HepG2 (cell line): Measurements from ENCODE around the gene FNBP1L. TPM values are rescaled to one million over a fixed set of nuclear protein-coding genes. Genes with fewer than 3 reads are reported as not detected.

ENCODE experiments used
- CHCHD3 ChIP-seq: sonication (generic); formaldehyde crosslinking; IDR thresholded peaks from 2 replicates; pipeline ENCODE4 v1.8.0; 2022; ENCODE audit warnings: mild to moderate bottlenecking, missing genetic modification reagents, moderate library complexity
- EEA1 ChIP-seq: sonication (generic); formaldehyde crosslinking; IDR thresholded peaks from 2 replicates; pipeline ENCODE4 v1.5.1; 2020; ENCODE audit warnings: mild to moderate bottlenecking, missing genetic modification reagents, borderline replicate concordance
- ETV5 ChIP-seq: IDR thresholded peaks from 2 replicates; pipeline ENCODE4 v1.6.1; 2018; ENCODE audit warnings: missing biosample characterization, missing genetic modification reagents, inconsistent platforms, borderline replicate concordance
- GATAD1 ChIP-seq: IDR thresholded peaks from 2 replicates; pipeline ENCODE4 v1.6.1; 2016; ENCODE audit warnings: missing genetic modification reagents, missing compliant biosample characterization
- GFI1 ChIP-seq: sonication (generic); formaldehyde crosslinking; IDR thresholded peaks from 2 replicates; pipeline ENCODE4 v1.5.0; 2020; ENCODE audit warnings: missing genetic modification reagents, mild to moderate bottlenecking, borderline replicate concordance
- KLF12 ChIP-seq: sonication (generic); formaldehyde crosslinking; IDR thresholded peaks from 2 replicates; pipeline ENCODE4 v1.4.0; 2020; ENCODE audit warnings: missing genetic modification reagents, borderline replicate concordance
- MAZ ChIP-seq, 2 experiments: sonication (generic) in 1 of 2; formaldehyde crosslinking in 1 of 2; IDR thresholded peaks; 2 replicates each; pipeline versions ENCODE4 v1.5.0 to v1.6.1; 2012 to 2020; ENCODE audit warnings: low read depth in 2 of 2, mild to moderate bottlenecking in 2 of 2, borderline replicate concordance in 1 of 2, improper control_type of control experiment in 1 of 2, low read length in 1 of 2, missing genetic modification reagents in 1 of 2, moderate library complexity in 1 of 2
- MED8 ChIP-seq: sonication (generic); formaldehyde crosslinking; IDR thresholded peaks from 2 replicates; pipeline ENCODE4 v1.8.1; 2023; ENCODE audit warnings: mild to moderate bottlenecking, missing genetic modification reagents; ENCODE audit not compliant: insufficient replicate concordance
- MEIS2 ChIP-seq: sonication (generic); formaldehyde crosslinking; IDR thresholded peaks from 2 replicates; pipeline ENCODE4 v1.9.0; 2021; ENCODE audit warnings: mild to moderate bottlenecking, missing genetic modification reagents
- PHF21A ChIP-seq: sonication (generic); formaldehyde crosslinking; IDR thresholded peaks from 2 replicates; pipeline ENCODE4 v1.5.0; 2020; ENCODE audit warnings: mild to moderate bottlenecking, missing genetic modification reagents
- RBFOX2 ChIP-seq: fragments of 200-400 bp; formaldehyde crosslinking; IDR thresholded peaks from 2 replicates; pipeline ENCODE4 v1.6.1; 2017; ENCODE audit warnings: low read depth, mild to moderate bottlenecking, low read length
- SP140L ChIP-seq: sonication (generic); formaldehyde crosslinking; IDR thresholded peaks from 2 replicates; pipeline ENCODE4 v1.4.0; 2020; ENCODE audit warnings: missing genetic modification reagents, borderline replicate concordance
- SRF ChIP-seq: IDR thresholded peaks from 2 replicates; pipeline ENCODE4 v1.6.1; 2011; ENCODE audit warnings: mild to moderate bottlenecking, low read depth, low read length, moderate library complexity
- XRCC5 ChIP-seq: fragments of 200-400 bp; formaldehyde crosslinking; optimal IDR thresholded peaks from 2 replicates; pipeline ENCODE3; 2017; ENCODE audit warnings: mild to moderate bottlenecking, low read length
- ZFP36 ChIP-seq: fragments of 150-350 bp; IDR thresholded peaks from 2 replicates; pipeline ENCODE4 v1.6.1; 2018; ENCODE audit warnings: borderline replicate concordance, low read length, low read depth; ENCODE audit not compliant: partially characterized antibody
- ZFP36L2 ChIP-seq: sonication (generic); formaldehyde crosslinking; IDR thresholded peaks from 2 replicates; pipeline ENCODE4 v1.4.0; 2020; ENCODE audit warnings: missing genetic modification reagents
- ZNF329 ChIP-seq: sonication (generic); formaldehyde crosslinking; IDR thresholded peaks from 2 replicates; pipeline ENCODE4 v1.9.0; 2021; ENCODE audit warnings: low read depth, mild to moderate bottlenecking, missing genetic modification reagents
- ZNF557 ChIP-seq: sonication (generic); formaldehyde crosslinking; IDR thresholded peaks from 2 replicates; pipeline ENCODE4 v1.4.0; 2020; ENCODE audit warnings: missing genetic modification reagents
- ZNF563 ChIP-seq: sonication (generic); formaldehyde crosslinking; IDR thresholded peaks from 2 replicates; pipeline ENCODE4 v1.8.0; 2022; ENCODE audit warnings: mild to moderate bottlenecking, moderate library complexity, missing genetic modification reagents
- ZNF709 ChIP-seq: sonication (generic); formaldehyde crosslinking; IDR thresholded peaks from 2 replicates; pipeline ENCODE4 v1.5.0; 2020; ENCODE audit warnings: mild to moderate bottlenecking, missing genetic modification reagents
- ZSCAN12 ChIP-seq: sonication (generic); formaldehyde crosslinking; IDR thresholded peaks from 2 replicates; pipeline ENCODE4 v1.9.0; 2021; ENCODE audit warnings: mild to moderate bottlenecking, missing genetic modification reagents
- polyA plus RNA-seq, 8 experiments: library from polyadenylated mRNA; depleted of rRNA in 3 of 8; stranded (reverse) in 7 of 8; unstranded in 1 of 8; fragments of >200 nt; fragmentation: Illumina TruSeq in 4 of 8; extraction: Trizol in 4 of 8; gene quantifications; 2 replicates each; pipeline versions ENCODE4 v1.2.1 to v1.2.3, GENCODE V29; 2011 to 2016; ENCODE audit warnings: low read depth in 4 of 8, missing spikeins in 1 of 8, mixed read lengths in 1 of 8; ENCODE audit not compliant: insufficient read depth in 1 of 8
- total RNA-seq, 5 experiments: library from RNA; depleted of rRNA; stranded (reverse); fragments of >200 nt; fragmentation: Illumina TruSeq; extraction: Trizol; gene quantifications; 2 replicates each; pipeline ENCODE4 v1.2.3, GENCODE V29; 2016; ENCODE audit warnings: low read depth in 1 of 5
- TF ChIP-seq, protein P1 (sequence below): sonication (generic); formaldehyde crosslinking; IDR thresholded peaks from 2 replicates; pipeline ENCODE4 v1.4.0; 2020; ENCODE audit warnings: mild to moderate bottlenecking, missing genetic modification reagents
- TF ChIP-seq, protein P2 (sequence below): sonication (generic); formaldehyde crosslinking; IDR thresholded peaks from 2 replicates; pipeline ENCODE4 v1.5.0; 2020; ENCODE audit warnings: missing genetic modification reagents
- TF ChIP-seq, protein P3 (sequence below): sonication (generic); formaldehyde crosslinking; IDR thresholded peaks from 2 replicates; pipeline ENCODE4 v1.4.0; 2020; ENCODE audit warnings: missing genetic modification reagents
- TF ChIP-seq, protein P4 (sequence below): sonication (generic); formaldehyde crosslinking; IDR thresholded peaks from 2 replicates; pipeline ENCODE4 v1.8.1; 2023; ENCODE audit warnings: missing genetic modification reagents, inconsistent platforms, borderline replicate concordance

Gene FNBP1L
- total and polyA plus RNA-seq, 2 of the 13 experiments (the other 11 are each of a cell fraction or from before 2014, with no cell fraction given): 24.1 to 27.1 TPM

DNA sequence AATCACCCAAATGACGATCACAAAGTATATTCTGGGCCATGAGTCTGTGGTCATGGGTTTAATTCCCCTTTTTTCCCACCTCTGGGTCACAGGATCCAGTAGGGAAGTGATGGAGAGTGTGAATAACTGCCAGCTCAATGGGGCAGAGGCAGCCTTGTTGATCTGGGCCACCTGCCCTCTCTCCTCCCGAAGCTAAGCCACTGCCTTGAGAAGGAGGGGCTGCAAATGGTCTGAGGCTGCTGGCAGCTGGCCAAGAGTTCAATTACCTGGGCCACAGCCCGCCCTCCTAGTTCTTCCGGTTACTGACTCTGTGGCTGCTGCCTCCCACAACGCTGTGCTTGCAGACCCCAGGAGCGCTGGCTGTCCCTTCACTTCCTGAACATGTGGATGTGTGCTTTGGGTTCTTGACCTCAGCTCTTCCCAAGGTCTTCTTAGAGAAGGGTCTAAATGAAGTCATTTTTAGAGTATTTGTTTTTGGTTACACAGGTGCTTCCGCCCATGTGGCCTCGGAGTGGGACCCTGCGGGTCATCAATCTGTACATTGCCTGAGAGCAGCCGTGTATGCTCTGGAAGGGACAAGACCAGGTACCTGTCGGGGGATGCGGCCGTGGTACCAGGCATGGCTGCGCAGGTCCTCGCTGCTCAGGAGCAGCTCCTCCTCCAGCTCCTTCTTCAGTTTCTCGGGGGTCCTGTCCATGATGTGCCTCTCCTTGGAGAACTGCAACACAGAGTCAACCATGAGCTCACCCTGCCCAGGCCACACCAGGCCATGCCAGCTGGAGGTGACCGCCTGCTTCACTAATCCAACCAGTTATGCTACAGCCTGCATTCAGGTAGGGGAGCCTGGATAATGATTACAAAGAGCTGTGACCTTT is 144.0 kb downstream of the FNBP1L start (continued):
- peak; percentile 84 for TF ChIP-seq GFI1 (CRISPR knock-in tag)
- TF ChIP-seq, protein P1, sequence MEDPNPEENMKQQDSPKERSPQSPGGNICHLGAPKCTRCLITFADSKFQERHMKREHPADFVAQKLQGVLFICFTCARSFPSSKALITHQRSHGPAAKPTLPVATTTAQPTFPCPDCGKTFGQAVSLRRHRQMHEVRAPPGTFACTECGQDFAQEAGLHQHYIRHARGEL (CRISPR knock-in tag): no peak
- no peak for TF ChIP-seq ZNF557
- peak; percentile 96 for TF ChIP-seq PHF21A (CRISPR knock-in tag)
- TF ChIP-seq, protein P2, sequence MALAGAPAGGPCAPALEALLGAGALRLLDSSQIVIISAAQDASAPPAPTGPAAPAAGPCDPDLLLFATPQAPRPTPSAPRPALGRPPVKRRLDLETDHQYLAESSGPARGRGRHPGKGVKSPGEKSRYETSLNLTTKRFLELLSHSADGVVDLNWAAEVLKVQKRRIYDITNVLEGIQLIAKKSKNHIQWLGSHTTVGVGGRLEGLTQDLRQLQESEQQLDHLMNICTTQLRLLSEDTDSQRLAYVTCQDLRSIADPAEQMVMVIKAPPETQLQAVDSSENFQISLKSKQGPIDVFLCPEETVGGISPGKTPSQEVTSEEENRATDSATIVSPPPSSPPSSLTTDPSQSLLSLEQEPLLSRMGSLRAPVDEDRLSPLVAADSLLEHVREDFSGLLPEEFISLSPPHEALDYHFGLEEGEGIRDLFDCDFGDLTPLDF (CRISPR knock-in tag): 0 out of 2 replicates have a peak, but pooled peaks have one; percentile 5
- TF ChIP-seq XRCC5: no peak
- TF ChIP-seq EEA1 (CRISPR knock-in tag): 0 out of 2 replicates have a peak, but pooled peaks have one; percentile 31
- TF ChIP-seq, protein P3, sequence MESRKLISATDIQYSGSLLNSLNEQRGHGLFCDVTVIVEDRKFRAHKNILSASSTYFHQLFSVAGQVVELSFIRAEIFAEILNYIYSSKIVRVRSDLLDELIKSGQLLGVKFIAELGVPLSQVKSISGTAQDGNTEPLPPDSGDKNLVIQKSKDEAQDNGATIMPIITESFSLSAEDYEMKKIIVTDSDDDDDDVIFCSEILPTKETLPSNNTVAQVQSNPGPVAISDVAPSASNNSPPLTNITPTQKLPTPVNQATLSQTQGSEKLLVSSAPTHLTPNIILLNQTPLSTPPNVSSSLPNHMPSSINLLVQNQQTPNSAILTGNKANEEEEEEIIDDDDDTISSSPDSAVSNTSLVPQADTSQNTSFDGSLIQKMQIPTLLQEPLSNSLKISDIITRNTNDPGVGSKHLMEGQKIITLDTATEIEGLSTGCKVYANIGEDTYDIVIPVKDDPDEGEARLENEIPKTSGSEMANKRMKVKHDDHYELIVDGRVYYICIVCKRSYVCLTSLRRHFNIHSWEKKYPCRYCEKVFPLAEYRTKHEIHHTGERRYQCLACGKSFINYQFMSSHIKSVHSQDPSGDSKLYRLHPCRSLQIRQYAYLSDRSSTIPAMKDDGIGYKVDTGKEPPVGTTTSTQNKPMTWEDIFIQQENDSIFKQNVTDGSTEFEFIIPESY: peak; percentile 18; the same call in 1 of the 2 replicates
- TF ChIP-seq MEIS2 (CRISPR knock-in tag): no peak
- TF ChIP-seq ZNF709 (CRISPR knock-in tag): peak; percentile 28; the same call in 1 of the 2 replicates
- TF ChIP-seq ZFP36: no peak
- TF ChIP-seq ETV5 (CRISPR knock-in tag): peak; percentile 99
- TF ChIP-seq KLF12 (CRISPR knock-in tag): no peak
- no peak for TF ChIP-seq SRF
- TF ChIP-seq ZFP36L2 (CRISPR knock-in tag): no peak
- no peak for TF ChIP-seq ZSCAN12 (CRISPR knock-in tag)
- TF ChIP-seq, protein P4, sequence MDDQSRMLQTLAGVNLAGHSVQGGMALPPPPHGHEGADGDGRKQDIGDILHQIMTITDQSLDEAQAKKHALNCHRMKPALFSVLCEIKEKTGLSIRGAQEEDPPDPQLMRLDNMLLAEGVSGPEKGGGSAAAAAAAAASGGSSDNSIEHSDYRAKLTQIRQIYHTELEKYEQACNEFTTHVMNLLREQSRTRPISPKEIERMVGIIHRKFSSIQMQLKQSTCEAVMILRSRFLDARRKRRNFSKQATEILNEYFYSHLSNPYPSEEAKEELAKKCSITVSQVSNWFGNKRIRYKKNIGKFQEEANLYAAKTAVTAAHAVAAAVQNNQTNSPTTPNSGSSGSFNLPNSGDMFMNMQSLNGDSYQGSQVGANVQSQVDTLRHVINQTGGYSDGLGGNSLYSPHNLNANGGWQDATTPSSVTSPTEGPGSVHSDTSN (CRISPR knock-in tag): no peak; the same call in 1 of the 2 replicates
- peak; percentile 70 for TF ChIP-seq RBFOX2
- no peak for TF ChIP-seq CHCHD3 (CRISPR knock-in tag)
- peak; percentile 60; the same call in 1 of the 2 replicates for TF ChIP-seq GATAD1 (CRISPR knock-in tag)
- no peak for TF ChIP-seq MED8 (CRISPR knock-in tag)
- TF ChIP-seq SP140L (CRISPR knock-in tag): no peak
- no peak for TF ChIP-seq MAZ (IDR thresholded peaks at IDR 0.05; ENCODE audit: borderline replicate concordance, low read depth, low read length)
- TF ChIP-seq MAZ (CRISPR knock-in tag; IDR thresholded peaks at IDR 0.05; ENCODE audit: low read depth): 0 out of 2 replicates have a peak, but pooled peaks have one; percentile 21
- no peak for TF ChIP-seq ZNF563 (CRISPR knock-in tag)
- TF ChIP-seq ZNF329 (CRISPR knock-in tag): no peak
